ENCODE data around the gene ST6GAL1.
"Not testable (repeated sequence)": the region's sequence is repeated elsewhere in the genome, so short reads cannot be mapped to it uniquely, and the experiment has no call there.

The ST6GAL1 gene

GRCh38 chr3:187019542-187020072 lies 89.3 kb downstream of the ST6GAL1 start:
- no peak overlapping the region for H3K4me3 ChIP-seq (ENCODE audit: low read depth in 1 of 2, low read length in 1 of 2)
- H3K27me3 ChIP-seq: no peaks in the 10 kb centered on the region
- no peak for TF ChIP-seq CTCF (IDR thresholded peaks at IDR 0.05)
- peaks cover 5 to 29% of the 10 kb centered on the region in 2 experiments for H3K4me1 ChIP-seq (ENCODE audit: control insufficient read depth in 1 of 2, insufficient read depth in 1 of 2, low read depth in 1 of 2, low read length in 1 of 2)
- no peaks in the 10 kb centered on the region for H3K36me3 ChIP-seq
- no peak overlapping the region for H3K27ac ChIP-seq
- no peaks in the 10 kb centered on the region for H3K9me3 ChIP-seq

GRCh38 chr3:187020376-187020775 lies 90.0 kb downstream of the ST6GAL1 start:
- H3K4me1 ChIP-seq (ENCODE audit: control insufficient read depth in 1 of 2, insufficient read depth in 1 of 2, low read depth in 1 of 2, low read length in 1 of 2): peaks cover 5 to 31% of the 10 kb centered on the region in 2 experiments
- H3K36me3 ChIP-seq: no peaks in the 10 kb centered on the region
- H3K27ac ChIP-seq: no peak overlapping the region
- H3K27me3 ChIP-seq: no peaks in the 10 kb centered on the region
- no peak for TF ChIP-seq CTCF (IDR thresholded peaks at IDR 0.05)
- no peak overlapping the region for H3K4me3 ChIP-seq (ENCODE audit: low read depth in 1 of 2, low read length in 1 of 2)
- no peaks in the 10 kb centered on the region for H3K9me3 ChIP-seq

- no peaks in the 10 kb centered on the region for H3K9me3 ChIP-seq
- no peak for TF ChIP-seq CTCF (IDR thresholded peaks at IDR 0.05)
- H3K27me3 ChIP-seq: no peaks in the 10 kb centered on the region
- H3K4me3 ChIP-seq (ENCODE audit: low read depth in 1 of 2, low read length in 1 of 2): no peak overlapping the region
- no peaks in the 10 kb centered on the region for H3K36me3 ChIP-seq
- peaks cover 3 to 22% of the 10 kb centered on the region in 2 experiments for H3K4me1 ChIP-seq (ENCODE audit: control insufficient read depth in 1 of 2, insufficient read depth in 1 of 2, low read depth in 1 of 2, low read length in 1 of 2)
- H3K27ac ChIP-seq: no peak overlapping the region
Measured at GRCh38 chr3:187021748-187022402, 91.5 kb downstream of the ST6GAL1 start.

- Histone ChIP-seq H3K36me3 (no peaks in the 10 kb centered on the region), H3K27ac (no peak overlapping the region), H3K27me3 (no peaks in the 10 kb centered on the region), H3K4me1 (ENCODE audit: control insufficient read depth in 1 of 2, insufficient read depth in 1 of 2, low read depth in 1 of 2, low read length in 1 of 2) (peaks cover 0 to 20% of the 10 kb centered on the region in 2 experiments), H3K4me3 (ENCODE audit: low read depth in 1 of 2, low read length in 1 of 2) (no peak overlapping the region), H3K9me3 (no peaks in the 10 kb centered on the region)
- TF ChIP-seq CTCF (IDR thresholded peaks at IDR 0.05): no peak
Measured at GRCh38 chr3:187022403-187023029, 92.2 kb downstream of the ST6GAL1 start.

GRCh38 chr3:187023340-187023739 lies 93.0 kb downstream of the ST6GAL1 start:
- H3K4me1 ChIP-seq (ENCODE audit: control insufficient read depth in 1 of 2, insufficient read depth in 1 of 2, low read depth in 1 of 2, low read length in 1 of 2): peaks cover 0 to 22% of the 10 kb centered on the region in 2 experiments
- H3K36me3 ChIP-seq; H3K4me3 ChIP-seq (ENCODE audit: low read depth in 1 of 2, low read length in 1 of 2); H3K9me3 ChIP-seq; H3K27ac ChIP-seq; H3K27me3 ChIP-seq: not testable (repeated sequence)

Measured in neutrophil (primary cell).